ENCODE measurements around the gene KRTAP4-3.
"Not testable (repeated sequence)": the region's sequence is repeated elsewhere in the genome, so short reads cannot be mapped to it uniquely, and the experiment has no call there.

KRTAP4-3 gene

GRCh38 chr17:41150026-41150425 lies 18.0 kb downstream of the KRTAP4-3 start:
- DNase-seq = no peak

DNA sequence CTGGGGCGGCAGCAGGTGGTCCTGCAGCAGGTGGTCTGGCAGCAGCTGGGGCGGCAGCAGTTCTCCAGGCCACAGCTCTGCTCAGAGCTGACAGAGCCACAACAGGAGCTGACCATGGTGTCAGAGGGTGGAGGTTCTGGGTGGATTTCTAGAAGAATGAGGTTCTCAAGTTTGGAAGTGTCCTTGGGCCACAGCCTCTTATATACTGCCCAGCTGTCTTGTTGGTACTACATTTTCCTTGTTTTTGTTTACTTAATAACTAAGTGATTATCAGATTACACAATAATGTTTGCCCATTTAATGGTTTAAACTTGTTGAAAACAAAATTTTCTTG lies 18.4 kb downstream of the KRTAP4-3 start, which contains the start of gene KRTAP4-5:
Gene KRTAP4-5, minus strand, starts transcription at position 174 of the 334 bp plus-strand sequence. Its CDS starts 58 bp downstream, at position 116.
- no peak for DNase-seq

- not testable (repeated sequence) for DNase-seq
These were observed 18.9 kb downstream of the KRTAP4-3 start for GRCh38 chr17:41148971-41149651.

DNA sequence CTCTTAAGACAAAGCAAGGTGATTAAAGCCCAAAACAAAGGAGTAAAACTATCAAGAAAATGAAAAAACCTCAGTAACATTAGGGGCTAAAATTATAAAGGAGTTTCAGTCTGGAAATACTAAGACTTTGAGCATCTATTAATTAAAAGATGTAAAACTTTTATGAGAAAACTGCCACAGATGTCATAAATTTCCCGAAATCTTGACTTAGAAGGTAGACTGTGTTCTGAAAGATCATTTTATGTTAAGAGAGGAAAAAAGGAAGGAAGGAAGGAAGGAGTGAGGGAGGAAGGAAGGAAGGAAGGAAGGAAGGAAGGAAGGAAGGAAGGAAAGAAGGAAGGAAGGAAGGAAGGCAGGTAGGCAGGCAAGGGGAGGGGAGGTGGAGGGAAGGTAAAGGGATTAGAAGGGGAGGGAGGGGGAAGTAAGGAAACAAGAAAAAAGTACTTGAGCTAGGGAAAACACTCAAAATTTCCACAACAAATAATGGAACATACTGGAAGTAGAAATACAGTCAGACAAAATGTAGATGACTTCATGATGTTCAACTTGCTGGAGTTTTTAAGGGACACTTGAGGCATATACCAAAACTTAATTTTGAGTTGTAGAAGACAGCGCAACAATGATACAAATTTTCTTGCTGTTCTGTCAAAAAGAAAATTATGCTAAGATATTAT lies 20.4 kb downstream of the KRTAP4-3 start:
- no peak for DNase-seq

GRCh38 chr17:41145261-41145660 lies 22.8 kb downstream of the KRTAP4-3 start:
- no peak for DNase-seq

DNA sequence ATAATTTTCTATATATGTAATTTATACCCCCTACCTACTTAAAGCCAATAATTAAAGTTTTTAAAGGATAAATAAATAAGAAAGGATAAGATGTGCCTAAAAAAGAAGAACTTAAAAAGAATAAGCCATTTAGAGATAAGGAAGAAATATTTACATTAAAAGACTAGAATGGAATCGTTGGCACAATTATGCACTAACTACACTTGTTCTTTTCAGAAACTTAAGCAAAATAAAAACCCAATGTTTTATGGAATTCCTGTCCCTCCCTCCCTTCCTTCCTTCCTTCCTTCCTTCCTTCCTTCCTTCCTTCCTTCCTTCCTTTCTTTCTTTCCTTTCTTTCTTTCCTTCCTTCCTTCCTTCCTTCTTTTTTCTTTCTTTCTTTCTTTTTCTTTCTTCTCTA lies 23.2 kb downstream of the KRTAP4-3 start:
- no peak for DNase-seq

GRCh38 chr17:41141361-41141760 lies 26.7 kb downstream of the KRTAP4-3 start:
- no peak for DNase-seq

- no peak for DNase-seq
These were observed 27.5 kb downstream of the KRTAP4-3 start, which contains the start of gene KRTAP4-6 for GRCh38 chr17:41140360-41141131. Gene KRTAP4-6, minus strand, starts transcription at chr17:41140544. Its CDS starts 57 bp downstream, at chr17:41140487.

DNA sequence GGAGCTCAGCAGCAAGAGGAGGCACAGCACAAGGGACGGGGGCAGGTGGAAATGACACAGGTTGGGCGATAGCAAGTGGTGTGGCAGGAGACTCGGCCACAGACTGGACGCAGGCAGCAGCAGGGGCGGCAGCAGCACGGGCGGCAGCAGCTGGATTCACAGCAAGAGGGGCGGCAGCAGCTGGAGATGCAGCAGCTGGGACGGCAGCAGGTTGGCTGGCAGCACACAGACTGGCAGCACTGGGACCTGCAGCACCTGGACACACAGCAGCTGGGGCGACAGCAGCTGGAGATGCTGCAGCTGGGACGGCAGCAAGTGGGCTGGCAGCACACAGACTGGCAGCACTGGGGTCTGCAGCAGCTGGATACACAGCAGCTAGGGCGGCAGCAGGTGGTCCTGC lies 28.2 kb downstream of the KRTAP4-3 start:
- DNase-seq = not testable (repeated sequence)

GRCh38 chr17:41133880-41134735 lies 33.9 kb downstream of the KRTAP4-3 start:
- no peak for DNase-seq

- no peak for DNase-seq
These were observed 36.0 kb downstream of the KRTAP4-3 start for GRCh38 chr17:41131979-41132378.

DNA sequence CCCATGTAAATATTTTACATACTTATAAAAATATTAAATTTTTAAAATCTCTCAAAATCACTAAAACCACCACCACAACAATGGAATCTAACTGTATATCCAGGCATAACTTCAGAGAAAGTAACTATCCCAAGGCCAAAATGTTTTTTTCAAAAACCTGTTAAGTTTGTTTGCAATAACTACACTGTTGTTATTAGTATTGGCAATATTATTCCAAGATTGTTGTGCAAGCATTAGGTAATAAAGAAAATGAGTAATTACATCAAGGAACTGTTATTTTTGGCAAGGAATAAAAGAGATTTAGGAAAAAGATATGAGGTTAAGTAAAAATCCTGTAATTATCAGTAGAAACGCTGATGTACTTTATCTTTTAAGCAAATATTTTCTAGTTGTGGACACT lies 40.6 kb downstream of the KRTAP4-3 start:
- no peak for DNase-seq

GRCh38 chr17:41126412-41126811 lies 41.6 kb downstream of the KRTAP4-3 start:
- DNase-seq = no peak

GRCh38 chr17:41125064-41125463 lies 43.0 kb downstream of the KRTAP4-3 start:
- no peak for DNase-seq

- not testable (repeated sequence) for DNase-seq
These were observed 44.0 kb downstream of the KRTAP4-3 start, which contains the start of gene KRTAP4-12 for GRCh38 chr17:41123991-41124371. Gene KRTAP4-12, minus strand, starts transcription at chr17:41124182. Its CDS starts 60 bp downstream, at chr17:41124122.

DNA sequence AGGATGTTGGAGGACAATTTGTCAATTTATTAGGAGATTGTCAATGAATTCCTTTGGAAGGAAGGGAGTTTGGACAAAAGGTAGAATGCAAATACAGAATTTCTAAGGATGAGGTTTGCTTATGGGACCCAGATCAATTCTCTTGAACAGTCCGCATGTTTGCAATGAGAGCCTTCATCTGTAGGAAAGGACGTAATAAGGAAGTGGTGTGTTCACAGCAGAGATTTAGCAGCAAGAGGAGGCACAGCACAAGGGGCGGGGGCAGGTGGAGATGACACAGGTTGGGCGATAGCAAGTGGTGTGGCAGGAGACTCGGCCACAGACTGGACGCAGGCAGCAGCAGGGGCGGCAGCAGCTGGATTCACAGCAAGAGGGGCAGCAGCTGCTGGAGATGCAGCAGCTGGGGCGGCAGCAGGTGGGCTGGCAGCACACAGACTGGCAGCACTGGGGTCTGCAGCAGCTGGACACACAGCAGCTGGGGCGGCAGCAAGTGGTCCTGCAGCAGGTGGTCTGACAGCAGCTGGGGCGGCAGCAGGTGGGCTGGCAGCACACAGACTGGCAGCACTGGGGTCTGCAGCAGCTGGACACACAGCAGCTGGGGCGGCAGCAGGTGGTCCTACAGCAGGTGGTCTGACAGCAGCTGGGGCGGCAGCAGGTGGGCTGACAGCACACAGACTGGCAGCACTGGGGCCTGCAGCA lies 44.6 kb downstream of the KRTAP4-3 start:
- DNase-seq = not testable (repeated sequence)

DNA sequence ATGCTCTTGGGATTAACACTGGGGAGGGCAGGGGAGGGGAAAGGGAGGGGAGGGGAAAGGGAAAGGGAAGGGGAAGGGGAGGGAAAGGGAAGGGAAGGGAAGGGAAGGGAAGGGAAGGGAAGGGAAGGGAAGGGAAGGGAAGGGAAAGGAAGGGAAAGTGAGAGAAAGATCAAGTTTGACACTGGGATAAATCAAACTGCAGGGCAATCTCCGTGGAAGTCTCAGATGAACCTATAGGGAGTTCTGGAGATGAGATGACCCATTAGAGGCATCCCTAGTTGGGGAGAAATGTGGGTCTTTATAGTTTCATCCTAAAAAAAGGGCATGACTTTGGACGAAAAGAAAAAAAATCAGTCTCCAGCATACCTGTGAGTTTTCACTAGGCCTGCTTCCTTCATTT lies 46.3 kb downstream of the KRTAP4-3 start:
- no peak for DNase-seq

- not testable (repeated sequence) for DNase-seq
These were observed 48.0 kb downstream of the KRTAP4-3 start for GRCh38 chr17:41119696-41120690.

DNA sequence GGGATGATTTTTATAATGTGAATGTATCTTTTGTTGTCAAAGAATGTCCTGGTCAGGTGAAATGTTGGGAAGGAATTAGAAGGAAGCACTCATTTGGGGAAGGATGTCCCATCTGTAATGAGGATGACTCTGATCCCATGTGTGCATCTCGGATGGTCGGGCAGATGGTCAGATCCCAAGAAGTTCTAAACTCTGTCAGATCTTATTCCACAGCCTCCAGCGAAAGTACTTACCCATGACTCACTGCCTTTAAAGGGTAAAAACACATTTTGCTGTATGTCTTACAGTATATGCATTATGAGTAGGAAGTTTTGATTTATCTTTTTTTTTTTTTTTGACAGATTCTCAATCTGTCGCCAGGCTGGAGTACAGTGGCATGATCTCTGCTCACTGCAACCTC lies 49.3 kb downstream of the KRTAP4-3 start:
- DNase-seq = no peak

DNA sequence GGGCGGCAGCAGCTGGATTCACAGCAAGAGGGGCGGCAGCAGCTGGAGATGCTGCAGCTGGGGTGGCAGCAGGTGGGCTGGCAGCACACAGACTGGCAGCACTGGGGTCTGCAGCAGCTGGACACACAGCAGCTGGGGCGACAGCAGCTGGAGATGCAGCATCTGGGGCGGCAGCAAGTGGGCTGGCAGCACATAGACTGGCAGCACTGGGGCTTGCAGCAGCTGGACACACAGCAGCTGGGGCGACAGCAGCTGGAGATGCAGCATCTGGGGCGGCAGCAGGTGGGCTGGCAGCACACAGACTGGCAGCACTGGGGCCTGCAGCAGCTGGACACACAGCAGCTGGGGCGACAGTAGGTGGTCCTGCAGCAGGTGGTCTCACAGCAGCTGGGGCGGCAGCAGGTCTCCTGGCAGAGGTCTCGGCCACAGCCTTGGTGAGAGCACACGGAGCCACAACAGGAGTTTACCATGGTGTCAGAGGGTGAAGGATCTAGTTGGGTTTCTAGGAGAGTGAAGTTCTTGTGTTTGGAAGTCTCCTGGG lies 50.1 kb downstream of the KRTAP4-3 start, which contains the start of gene KRTAP4-11:
Gene KRTAP4-11, minus strand, starts transcription at position 528 of the 541 bp plus-strand sequence. Its CDS starts 58 bp downstream, at position 470.
- not testable (repeated sequence) for DNase-seq
